WTC11 (cell line): ENCODE measurements around the gene TMEM134.

Experiments
- CBFB ChIP-seq: sonication (generic); formaldehyde crosslinking; IDR thresholded peaks from 2 replicates; pipeline ENCODE4 v1.8.1; 2022; ENCODE audit warnings: mild to moderate bottlenecking, low read depth, missing genetic modification reagents
- CREM ChIP-seq: sonication (generic); formaldehyde crosslinking; IDR thresholded peaks from 2 replicates; pipeline ENCODE4 v1.8.1; 2022; ENCODE audit warnings: mild to moderate bottlenecking, missing genetic modification reagents, moderate library complexity
- CTCF ChIP-seq: fragments of 200-600 bp; IDR thresholded peaks from 2 replicates; pipeline ENCODE4 v1.8.0; 2022; ENCODE audit warnings: antibody characterized with exemption
- E2F1 ChIP-seq: sonication (generic); formaldehyde crosslinking; IDR thresholded peaks from 2 replicates; pipeline ENCODE4 v1.8.0; 2022; ENCODE audit warnings: mild to moderate bottlenecking, missing genetic modification reagents
- ETV6 ChIP-seq: sonication (generic); formaldehyde crosslinking; IDR thresholded peaks from 2 replicates; pipeline ENCODE4 v1.8.1; 2022; ENCODE audit warnings: mild to moderate bottlenecking, missing genetic modification reagents
- JUN ChIP-seq: sonication (generic); formaldehyde crosslinking; IDR thresholded peaks from 2 replicates; pipeline ENCODE4 v1.8.0; 2023; ENCODE audit warnings: mild to moderate bottlenecking, missing genetic modification reagents
- MAX ChIP-seq: sonication (generic); formaldehyde crosslinking; IDR thresholded peaks from 2 replicates; pipeline ENCODE4 v1.8.0; 2022; ENCODE audit warnings: mild to moderate bottlenecking, missing genetic modification reagents
- MLX ChIP-seq: sonication (generic); formaldehyde crosslinking; IDR thresholded peaks from 2 replicates; pipeline ENCODE4 v1.8.1; 2023; ENCODE audit warnings: mild to moderate bottlenecking, missing genetic modification reagents, moderate library complexity
- NR2C2 ChIP-seq: sonication (generic); formaldehyde crosslinking; IDR thresholded peaks from 2 replicates; pipeline ENCODE4 v1.8.0; 2022; ENCODE audit warnings: mild to moderate bottlenecking, missing genetic modification reagents
- SP1 ChIP-seq: sonication (generic); formaldehyde crosslinking; conservative IDR thresholded peaks from 2 replicates; pipeline ENCODE4 v1.8.1; 2022; ENCODE audit warnings: missing genetic modification reagents
- TEAD4 ChIP-seq: sonication (generic); formaldehyde crosslinking; IDR thresholded peaks from 2 replicates; pipeline ENCODE4 v1.8.0; 2022; ENCODE audit warnings: mild to moderate bottlenecking, missing genetic modification reagents
- ZMAT4 ChIP-seq: fragments of 250-450 bp; sonication (Bioruptor Pico); IDR thresholded peaks from 2 replicates; pipeline ENCODE4 v1.9.0; 2021; ENCODE audit warnings: mild to moderate bottlenecking
- ZNF121 ChIP-seq: sonication (generic); formaldehyde crosslinking; IDR thresholded peaks from 2 replicates; pipeline ENCODE4 v1.8.0; 2023; ENCODE audit warnings: missing genetic modification reagents

GRCh38 chr11:67468456-67468758 lies 644 bp downstream of the TMEM134 start:
- TF ChIP-seq CTCF, result no peak
- no peak for TF ChIP-seq TEAD4 (CRISPR knock-in tag)
- no peak for TF ChIP-seq MLX
- no peak for TF ChIP-seq ZNF121 (CRISPR knock-in tag)
- peak; percentile 42; the same call in 1 of the 2 replicates for TF ChIP-seq MAX (CRISPR knock-in tag)
- no peak for TF ChIP-seq ETV6 (CRISPR knock-in tag)
- TF ChIP-seq SP1 (CRISPR knock-in tag), result no peak
- no peak for TF ChIP-seq JUN
- TF ChIP-seq NR2C2 (CRISPR knock-in tag), result no peak
- no peak for TF ChIP-seq CREM
- TF ChIP-seq E2F1 (CRISPR knock-in tag), result no peak
- no peak for TF ChIP-seq ZMAT4 (CRISPR knock-in tag)
- no peak for TF ChIP-seq CBFB (CRISPR knock-in tag)
